ENCODE data around the gene EIPR1.

The EIPR1 gene

GRCh38 chr2:3246928-3247714 lies 130.5 kb downstream of the EIPR1 start:
- no peak for DNase-seq (ENCODE audit: low read depth in 2 of 2)

- no peak for DNase-seq (ENCODE audit: low read depth in 2 of 2)
Measured at GRCh38 chr2:3246406-3246805, 131.2 kb downstream of the EIPR1 start.

GRCh38 chr2:3244486-3244885 lies 133.1 kb downstream of the EIPR1 start:
- DNase-seq (ENCODE audit: low read depth in 2 of 2), result no peak

DNA sequence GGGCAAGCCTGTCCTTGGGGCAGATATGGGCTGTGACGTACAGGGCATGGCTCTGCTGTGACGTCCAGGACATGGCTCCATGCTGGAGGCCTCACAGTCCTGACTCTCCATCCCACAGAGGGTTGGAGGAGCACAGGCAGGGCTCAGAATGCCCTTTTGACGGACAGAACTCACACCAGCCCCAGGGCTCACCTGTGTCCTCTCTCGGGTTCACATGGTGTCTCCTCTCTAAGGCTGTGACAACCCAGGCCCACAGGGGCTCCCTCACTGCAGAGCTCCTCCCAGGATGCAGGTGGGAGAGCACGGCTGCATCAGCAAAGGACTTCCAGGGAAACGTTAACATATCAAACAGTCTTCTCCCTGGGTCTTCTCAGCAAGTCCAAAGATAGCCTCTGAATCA lies 133.8 kb downstream of the EIPR1 start:
- no peak for DNase-seq (ENCODE audit: low read depth in 2 of 2)

- DNase-seq (ENCODE audit: low read depth in 2 of 2), result peak; percentile 5 to 9
Measured at GRCh38 chr2:3242747-3243369, 134.8 kb downstream of the EIPR1 start.

DNA sequence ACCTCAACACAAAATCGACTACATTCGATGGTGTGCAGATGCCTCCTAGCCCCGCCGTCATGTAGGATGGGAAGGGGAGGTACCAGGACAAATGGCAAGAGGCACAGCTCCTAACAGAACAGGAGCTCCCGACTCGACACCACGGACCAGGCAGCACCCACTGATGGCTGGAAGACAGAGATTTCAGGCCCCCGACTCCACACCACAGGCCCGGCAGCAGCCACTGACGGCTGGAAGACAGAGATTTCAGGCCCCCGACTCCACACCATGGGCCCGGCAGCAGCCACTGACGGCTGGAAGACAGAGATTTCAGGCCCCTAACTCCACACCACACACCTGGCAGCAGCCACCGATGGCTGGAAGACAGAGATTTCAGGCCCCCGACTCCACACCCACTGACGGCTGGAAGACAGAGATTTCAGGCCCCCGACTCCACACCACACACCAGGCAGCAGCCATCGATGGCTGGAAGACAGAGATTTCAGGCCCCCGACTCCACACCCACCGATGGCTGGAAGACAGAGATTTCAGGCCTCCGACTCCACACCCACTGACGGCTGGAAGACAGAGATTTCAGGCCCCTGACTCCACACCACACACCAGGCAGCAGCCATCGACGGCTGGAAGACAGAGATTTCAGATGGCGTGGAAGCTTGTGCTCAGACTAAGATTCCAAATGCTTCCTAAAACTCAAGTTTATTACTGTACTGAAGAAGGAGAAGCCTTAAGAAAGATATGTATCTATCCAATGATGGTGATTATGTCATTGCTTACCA lies 135.5 kb downstream of the EIPR1 start:
- DNase-seq (ENCODE audit: low read depth in 2 of 2), result no peak

- no peak for DNase-seq (ENCODE audit: low read depth in 2 of 2)
Measured at GRCh38 chr2:3238951-3239841, 138.4 kb downstream of the EIPR1 start.

- DNase-seq (ENCODE audit: low read depth in 2 of 2), result no peak
Measured at GRCh38 chr2:3236300-3237045, 141.1 kb downstream of the EIPR1 start.

DNA sequence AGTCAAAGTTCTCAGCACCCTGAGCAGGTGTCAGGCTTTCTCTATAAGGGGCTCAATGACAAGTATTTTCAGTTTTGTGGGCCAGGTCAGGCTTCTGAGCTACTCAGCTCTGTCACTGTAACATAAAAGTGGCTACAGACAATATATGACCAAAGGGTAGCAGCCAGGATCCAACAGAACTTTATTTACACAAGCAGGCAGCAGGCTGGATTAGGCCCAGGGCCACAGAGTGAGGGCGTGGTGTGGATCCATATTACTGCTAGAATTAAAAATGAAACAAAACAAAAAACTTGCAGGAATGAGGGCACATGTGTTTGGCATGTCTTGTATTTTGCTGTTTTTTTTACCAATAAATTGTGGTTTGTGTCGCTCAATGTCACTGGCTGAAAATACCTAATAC lies 143.7 kb downstream of the EIPR1 start:
- DNase-seq (ENCODE audit: low read depth in 2 of 2), result no peak

GRCh38 chr2:3229221-3229620 lies 148.4 kb downstream of the EIPR1 start:
- no peak for DNase-seq (ENCODE audit: low read depth in 2 of 2)

- DNase-seq (ENCODE audit: low read depth in 2 of 2), result no peak
Measured at GRCh38 chr2:3224681-3225080, 152.9 kb downstream of the EIPR1 start.

GRCh38 chr2:3223080-3223923 lies 154.3 kb downstream of the EIPR1 start:
- no peak for DNase-seq (ENCODE audit: low read depth in 2 of 2)

DNA sequence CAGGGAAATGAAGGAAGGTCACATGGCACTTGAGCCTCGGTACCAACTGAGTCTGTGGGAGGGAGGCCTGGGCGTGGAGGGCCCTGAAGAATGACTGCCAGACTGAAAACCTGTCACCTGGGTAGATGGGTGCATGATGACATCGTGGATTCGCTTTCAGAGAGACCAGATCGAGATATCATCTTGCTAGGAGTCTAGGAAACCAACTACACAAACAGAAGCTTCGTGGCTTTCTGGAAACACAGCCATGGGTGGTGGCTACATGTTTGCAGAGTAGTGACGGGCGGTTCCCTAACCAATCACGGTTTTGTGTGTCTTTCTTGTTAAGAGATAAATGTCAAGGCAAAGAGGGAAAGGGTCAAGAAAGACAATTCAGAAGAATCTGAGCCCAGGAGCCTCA lies 155.0 kb downstream of the EIPR1 start:
- DNase-seq (ENCODE audit: low read depth in 2 of 2), result no peak

- no peak for DNase-seq (ENCODE audit: low read depth in 2 of 2)
Measured at GRCh38 chr2:3219536-3219935, 158.1 kb downstream of the EIPR1 start.

DNA sequence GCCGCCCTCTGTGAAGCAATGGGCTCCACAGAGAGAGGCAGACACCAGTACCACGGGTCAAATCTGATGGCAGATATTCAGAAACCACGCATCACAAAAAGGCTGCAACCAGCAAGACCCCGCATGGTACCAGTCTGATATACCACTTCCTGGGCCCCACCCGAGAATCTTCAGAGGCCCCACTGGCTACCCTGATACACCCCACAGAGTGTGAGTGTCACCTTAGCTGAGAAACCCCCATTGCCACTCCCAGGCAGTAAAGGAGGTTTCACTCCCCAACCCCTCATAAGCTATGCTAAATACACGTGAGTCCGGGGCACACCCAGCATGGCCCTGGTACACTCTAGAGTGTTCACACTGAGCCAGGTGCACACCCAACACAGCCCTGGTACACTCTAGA lies 160.0 kb downstream of the EIPR1 start:
- DNase-seq (ENCODE audit: low read depth in 2 of 2), result no peak

DNA sequence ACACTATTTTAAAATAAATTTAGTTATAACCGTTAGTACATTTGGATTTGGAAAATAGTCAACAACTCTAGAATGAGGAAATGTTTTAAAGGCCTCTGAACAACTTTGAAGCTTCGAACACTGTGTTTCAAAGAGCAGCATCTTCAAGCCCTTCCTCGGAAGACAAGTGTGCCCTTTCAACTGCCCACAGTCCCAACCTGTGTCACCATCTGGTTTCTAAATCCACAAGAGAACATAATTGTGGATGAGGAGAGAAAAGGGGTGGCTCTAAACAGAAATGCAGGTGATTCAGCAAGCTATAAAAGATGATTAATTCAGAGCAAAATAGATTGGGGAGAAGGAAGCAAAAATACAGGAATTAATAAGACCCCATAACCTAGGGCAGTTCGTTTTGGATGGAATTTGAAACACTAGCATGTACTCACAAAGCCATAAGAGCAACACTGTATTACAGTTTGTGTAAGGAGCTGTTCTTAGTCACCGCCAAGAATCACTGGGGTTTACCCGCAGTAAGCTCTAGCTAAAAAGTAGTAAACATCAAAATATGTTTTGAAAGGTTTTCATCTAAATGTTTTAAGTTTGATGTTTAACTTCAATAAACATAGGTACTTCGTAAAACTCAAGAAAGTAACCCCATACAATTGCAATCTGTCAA lies 160.7 kb downstream of the EIPR1 start:
- no peak for DNase-seq (ENCODE audit: low read depth in 2 of 2)

GRCh38 chr2:3214806-3215404 lies 162.7 kb downstream of the EIPR1 start:
- no peak for DNase-seq (ENCODE audit: low read depth in 2 of 2)

DNA sequence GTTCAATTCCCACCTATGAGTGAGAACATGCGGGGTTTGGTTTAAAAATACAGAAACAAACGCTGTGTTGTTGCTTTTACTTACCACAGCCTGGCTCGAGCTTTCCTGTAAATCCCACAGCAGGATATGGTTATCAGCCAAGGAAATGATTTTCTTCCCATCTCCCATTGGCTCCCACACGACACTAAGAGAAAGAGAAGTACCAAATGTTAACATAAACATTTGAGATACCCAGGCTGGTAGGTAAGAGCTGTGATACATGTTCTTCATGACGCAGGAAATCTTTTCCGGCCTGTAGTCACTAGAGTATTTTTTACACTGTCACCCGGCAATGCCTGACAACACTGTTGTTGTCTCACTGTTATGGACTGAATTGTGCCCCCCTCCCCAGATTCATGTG lies 163.6 kb downstream of the EIPR1 start:
- no peak for DNase-seq (ENCODE audit: low read depth in 2 of 2)

DNA sequence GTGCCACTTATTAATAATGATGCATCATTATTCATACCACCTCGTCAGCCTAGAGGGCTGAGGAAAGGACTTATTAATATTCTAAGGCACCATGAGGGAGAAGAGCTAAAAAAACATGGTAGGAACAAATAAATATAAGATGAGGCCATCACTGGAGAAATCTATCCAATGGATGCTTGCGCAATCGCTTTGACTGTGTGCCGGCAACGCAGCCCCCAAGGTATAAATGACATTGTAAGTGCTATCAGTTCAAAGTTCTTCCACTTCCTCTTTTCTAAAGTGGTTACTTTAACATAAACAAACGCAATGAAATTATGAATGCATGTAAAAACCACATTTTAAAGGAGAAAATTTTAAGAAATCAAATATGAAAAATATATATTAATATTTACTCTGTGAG lies 164.6 kb downstream of the EIPR1 start:
- DNase-seq (ENCODE audit: low read depth in 2 of 2), result no peak
